ENCODE results near the gene MTMR3.

DNA sequence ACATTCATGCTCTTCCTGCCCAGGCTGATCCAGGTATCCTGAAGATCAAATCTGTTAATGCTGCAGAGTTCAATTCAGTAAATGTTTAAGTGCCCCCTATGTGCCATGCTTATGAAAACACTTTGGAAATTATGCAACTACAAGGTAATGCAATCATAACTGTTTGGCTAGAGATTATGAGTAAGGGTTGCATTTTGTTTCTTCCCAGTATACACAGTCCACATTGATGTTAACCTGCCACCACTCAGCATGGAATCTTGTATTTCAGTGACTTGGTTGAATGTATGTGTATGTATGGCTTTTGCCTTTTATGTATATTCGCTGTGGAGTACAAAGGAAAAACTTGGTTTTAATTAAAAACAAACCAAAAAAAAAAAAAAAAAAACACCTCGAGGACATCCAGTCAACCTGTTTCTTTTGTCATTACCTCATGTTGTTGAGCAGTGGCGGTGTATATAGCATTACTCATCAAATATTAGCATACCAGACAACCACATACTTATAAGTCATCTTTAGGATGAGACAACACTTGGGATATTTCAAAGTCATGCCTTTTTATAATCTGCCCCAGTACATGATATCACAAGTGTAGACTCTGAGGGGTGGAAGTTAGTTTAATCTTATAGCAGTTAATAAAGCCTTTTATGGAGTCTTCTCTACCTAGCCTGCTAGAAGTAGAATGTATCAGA lies 111.2 kb downstream of the MTMR3 start:
- TF ChIP-seq, protein P1, sequence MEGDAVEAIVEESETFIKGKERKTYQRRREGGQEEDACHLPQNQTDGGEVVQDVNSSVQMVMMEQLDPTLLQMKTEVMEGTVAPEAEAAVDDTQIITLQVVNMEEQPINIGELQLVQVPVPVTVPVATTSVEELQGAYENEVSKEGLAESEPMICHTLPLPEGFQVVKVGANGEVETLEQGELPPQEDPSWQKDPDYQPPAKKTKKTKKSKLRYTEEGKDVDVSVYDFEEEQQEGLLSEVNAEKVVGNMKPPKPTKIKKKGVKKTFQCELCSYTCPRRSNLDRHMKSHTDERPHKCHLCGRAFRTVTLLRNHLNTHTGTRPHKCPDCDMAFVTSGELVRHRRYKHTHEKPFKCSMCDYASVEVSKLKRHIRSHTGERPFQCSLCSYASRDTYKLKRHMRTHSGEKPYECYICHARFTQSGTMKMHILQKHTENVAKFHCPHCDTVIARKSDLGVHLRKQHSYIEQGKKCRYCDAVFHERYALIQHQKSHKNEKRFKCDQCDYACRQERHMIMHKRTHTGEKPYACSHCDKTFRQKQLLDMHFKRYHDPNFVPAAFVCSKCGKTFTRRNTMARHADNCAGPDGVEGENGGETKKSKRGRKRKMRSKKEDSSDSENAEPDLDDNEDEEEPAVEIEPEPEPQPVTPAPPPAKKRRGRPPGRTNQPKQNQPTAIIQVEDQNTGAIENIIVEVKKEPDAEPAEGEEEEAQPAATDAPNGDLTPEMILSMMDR (conservative IDR thresholded peaks at IDR 0.05 in 1 of 2, IDR thresholded peaks at IDR 0.05 in 1 of 2; ENCODE audit: extremely low read depth in 1 of 2, insufficient read depth in 1 of 2, low read depth in 1 of 2, low read length in 2 of 2) = peak; percentile 31 to 58
- TF ChIP-seq EZH2 (IDR thresholded peaks at IDR 0.05; ENCODE audit: borderline replicate concordance, low read length) = no peak
